ENCODE results near the gene MUL1.

- TF ChIP-seq, protein P1, sequence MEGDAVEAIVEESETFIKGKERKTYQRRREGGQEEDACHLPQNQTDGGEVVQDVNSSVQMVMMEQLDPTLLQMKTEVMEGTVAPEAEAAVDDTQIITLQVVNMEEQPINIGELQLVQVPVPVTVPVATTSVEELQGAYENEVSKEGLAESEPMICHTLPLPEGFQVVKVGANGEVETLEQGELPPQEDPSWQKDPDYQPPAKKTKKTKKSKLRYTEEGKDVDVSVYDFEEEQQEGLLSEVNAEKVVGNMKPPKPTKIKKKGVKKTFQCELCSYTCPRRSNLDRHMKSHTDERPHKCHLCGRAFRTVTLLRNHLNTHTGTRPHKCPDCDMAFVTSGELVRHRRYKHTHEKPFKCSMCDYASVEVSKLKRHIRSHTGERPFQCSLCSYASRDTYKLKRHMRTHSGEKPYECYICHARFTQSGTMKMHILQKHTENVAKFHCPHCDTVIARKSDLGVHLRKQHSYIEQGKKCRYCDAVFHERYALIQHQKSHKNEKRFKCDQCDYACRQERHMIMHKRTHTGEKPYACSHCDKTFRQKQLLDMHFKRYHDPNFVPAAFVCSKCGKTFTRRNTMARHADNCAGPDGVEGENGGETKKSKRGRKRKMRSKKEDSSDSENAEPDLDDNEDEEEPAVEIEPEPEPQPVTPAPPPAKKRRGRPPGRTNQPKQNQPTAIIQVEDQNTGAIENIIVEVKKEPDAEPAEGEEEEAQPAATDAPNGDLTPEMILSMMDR (conservative IDR thresholded peaks at IDR 0.05; ENCODE audit: low read length): no peak
- no peak for TF ChIP-seq EZH2phosphoT487 (IDR thresholded peaks at IDR 0.05; ENCODE audit: borderline replicate concordance)
Measured at GRCh38 chr1:20555025-20555757, 47.2 kb upstream of the MUL1 start.

Data from Loucy (cell line).